NCI-H510A (cell line): ENCODE data around the gene GPS1.

ENCODE experiments used
- DNase-seq: peaks from one replicate; lab custom pipeline; 2025; lab: John Stamatoyannopoulos, UW

The GPS1 gene

GRCh38 chr17:82059272-82060000 lies 7.7 kb downstream of the GPS1 start:
- DNase-seq, result no peak

GRCh38 chr17:82060001-82060380 lies 8.3 kb downstream of the GPS1 start:
- no peak for DNase-seq

- no peak for DNase-seq
Measured at GRCh38 chr17:82060614-82061013, 8.9 kb downstream of the GPS1 start.

DNA sequence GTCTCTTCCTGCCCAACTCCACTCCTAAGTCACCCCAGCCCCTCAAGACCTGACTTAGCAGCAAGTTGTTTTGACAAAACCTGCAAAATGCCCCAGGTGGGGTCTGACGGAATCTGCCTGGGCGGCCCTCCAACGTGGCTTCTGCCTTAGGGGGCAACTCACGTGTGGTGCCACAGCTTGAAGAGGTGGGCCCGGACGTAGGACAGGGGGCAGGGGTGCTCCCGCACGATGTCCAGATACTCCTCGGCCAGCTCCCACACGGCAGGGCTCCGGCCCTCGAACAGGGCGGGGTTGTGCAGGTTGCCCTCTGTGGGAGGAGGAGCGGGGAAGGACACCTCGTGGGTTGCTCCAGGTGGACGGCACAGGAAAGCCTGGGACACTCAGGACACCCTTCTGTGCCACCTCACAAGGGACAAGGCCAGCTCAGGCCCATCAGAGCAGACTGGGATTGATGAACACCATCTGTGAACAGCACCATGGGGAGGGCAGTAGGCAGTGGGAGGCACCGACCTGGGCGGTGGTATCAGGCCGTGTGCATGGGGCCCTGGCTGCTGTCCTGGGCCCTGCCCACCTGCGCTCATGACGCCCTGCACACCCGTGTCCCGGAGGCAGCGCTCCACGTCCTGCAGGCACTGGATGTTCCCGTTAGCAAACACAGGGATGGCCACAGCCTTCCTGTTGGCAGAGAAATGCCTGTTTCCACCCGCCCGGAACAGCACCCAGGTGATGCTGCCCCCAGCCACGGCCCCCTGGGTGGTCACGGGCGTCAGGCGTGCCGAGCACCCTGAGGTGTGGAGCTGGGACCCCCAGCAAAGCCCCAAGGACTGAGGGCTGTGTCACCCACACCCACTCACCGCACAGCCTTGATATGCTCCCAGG lies 9.6 kb downstream of the GPS1 start:
- no peak for DNase-seq

DNA sequence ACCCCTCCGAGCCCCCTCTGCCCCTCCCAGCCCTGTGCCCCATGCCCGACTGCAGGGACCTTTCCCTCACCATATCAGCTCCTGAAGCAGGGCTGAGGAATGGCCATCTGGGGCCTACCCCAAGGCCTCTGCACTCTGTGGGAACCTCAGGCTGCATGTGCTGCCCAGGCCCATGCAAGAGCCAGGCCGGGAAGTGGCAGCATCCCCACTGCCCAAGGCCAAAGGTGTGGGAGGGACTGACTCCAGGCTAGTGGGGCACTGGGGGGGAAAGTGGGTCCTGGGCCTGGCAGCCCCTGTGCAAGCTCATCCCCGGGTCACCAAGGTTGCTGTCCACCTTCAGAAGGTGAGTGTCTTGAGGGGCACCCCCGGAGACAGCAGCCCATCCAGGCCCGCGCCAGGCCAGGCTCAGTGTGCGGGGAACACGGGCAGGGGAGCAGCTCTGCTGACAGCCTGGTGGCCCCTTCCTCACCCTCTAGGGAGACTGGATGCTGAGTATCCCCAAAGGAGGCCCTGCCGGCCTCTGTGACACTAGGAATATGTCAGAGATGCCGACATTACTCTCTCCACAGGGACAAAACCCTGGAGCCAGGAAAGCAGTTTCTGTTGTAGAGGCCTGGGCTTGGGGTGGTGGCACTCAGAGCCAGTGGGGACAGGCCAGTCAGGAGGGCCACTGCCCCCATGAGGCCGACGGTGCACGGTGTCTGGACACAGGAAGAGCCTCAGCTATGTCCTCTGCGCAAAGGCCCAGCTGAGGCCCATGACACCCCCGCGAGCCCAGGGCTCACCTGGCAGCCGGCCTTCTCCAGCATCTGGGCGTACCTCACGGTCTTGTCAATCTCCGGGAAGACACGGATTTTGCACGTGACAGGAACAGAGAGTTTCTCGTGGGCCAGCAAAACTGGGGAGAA lies 10.6 kb downstream of the GPS1 start:
- no peak for DNase-seq

DNA sequence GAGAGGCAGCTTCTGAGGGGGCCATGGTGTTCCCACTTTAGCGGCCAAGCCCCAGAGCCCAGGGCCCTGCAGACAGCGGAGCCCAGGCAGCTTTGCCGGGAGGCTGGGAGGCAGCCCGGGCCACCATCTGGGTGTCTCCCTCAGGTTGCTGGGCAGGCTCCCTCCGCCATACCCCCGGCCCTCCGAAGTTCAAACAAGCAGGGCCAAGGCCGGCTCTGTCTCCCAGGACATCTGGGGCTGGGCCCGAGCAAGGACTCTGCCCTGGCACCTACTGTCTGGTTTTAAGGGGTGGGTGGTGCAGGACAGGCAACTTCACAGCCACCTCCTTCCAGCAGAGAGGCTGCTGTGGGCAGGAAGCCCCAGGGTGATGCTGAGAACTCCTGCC lies 11.3 kb downstream of the GPS1 start:
- DNase-seq, result no peak

DNA sequence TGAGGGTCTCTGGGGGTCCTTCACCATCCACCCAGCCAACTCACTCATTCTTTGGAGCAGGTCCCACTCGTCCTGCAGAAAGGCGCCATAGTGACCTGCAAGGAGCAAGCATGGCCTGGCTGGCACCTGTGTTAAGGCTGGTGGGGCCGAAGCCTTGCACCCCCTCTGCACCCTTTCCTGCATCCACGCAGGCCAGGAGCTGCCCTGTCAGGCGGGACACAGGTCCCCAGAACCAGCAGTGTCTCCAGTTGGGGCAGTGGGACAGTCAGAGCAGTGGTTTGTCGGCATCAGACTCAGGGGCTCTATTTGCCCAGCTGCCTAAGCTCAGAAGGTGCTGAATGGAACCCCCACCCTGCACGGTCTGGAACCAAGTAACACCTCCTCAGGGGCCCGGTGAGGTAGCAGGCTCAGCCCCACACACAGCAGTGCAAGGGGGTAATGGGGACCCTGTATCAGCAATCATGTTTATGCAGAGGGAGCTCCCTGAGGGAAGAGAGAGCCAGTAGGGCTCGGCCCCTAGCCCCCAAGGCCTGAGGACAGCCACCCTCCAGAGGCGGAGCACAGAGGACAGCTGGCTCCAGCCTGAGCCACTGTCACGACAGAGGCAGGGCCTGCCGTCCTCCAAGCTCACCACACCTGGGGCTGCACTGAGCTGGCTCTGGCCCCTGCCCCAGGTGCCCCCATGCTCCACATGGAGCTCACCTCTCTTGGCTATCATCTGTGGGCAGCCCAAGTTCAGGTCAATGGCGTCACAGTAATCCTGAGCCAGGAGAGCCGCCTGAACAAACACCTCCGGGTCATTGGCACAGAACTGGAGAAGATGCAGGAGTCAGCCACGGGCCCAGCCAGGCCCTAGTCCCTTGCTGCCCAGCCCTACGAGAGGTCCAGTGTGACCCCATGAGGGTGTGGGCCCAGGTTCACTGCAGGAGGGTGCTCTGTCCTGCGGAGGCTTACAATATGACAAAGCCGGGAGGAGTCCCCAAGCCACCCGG lies 12.0 kb downstream of the GPS1 start:
- DNase-seq, result no peak

GRCh38 chr17:82064433-82065192 lies 12.9 kb downstream of the GPS1 start:
- DNase-seq, result peak; percentile 57

- DNase-seq, result no peak
Measured at GRCh38 chr17:82065193-82065637, 13.5 kb downstream of the GPS1 start.

DNA sequence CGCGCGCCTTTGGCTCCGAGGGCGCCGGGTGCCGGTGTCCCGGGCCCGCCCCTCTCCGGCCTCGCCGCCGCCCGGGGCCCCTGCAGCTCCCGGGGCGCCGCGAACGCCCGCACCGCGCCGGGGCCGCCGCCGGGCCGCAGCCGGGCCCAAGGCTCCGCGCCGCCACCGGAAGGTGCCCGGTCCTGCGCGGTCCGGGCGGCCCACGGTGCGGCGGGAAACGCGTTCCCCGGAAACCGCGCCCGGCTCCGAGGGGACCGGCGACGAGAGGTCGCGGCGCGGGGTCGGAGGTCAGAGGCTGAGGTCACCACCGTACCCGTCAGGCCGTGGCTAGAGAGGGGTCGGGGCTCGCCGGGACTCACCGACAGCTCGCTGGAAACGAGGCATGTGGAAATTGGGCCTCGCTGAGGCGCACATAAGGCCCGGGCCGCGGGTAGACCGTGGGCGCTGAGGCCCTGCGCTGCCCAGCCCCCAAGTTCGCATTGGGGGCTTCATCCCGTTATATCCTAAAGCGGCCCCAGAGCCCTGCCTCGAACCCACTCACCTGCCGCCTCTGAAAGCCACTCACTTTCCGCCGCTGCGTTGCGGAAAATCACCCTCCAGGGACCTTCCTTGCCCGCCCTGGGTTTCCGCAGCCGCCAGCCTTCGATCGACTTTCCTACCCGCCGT lies 14.1 kb downstream of the GPS1 start, which contains the start of gene DUS1L:
DUS1L (minus strand) TSS at position 167 of the 666 bp plus-strand sequence. CDS start 745 bp downstream, outside the sequence.
- DNase-seq, result peak; percentile 22

DNA sequence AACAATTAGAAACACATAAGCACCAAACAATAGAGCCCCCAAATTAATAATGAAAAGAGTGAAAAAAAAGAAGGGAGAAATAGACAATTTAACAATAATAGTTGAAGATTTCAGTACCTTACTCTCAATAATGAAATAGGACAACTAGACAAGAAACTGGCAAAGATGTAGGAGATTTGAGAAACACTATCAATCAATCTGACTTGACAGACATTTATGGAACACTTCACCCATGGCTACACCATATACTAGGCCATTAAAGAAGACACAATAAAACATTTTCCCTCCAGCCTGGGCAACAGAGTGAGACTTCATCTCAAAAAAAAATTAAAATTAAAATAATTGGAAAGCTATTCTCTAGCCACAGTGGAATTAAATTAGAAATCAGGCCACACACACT lies 18.9 kb downstream of the GPS1 start:
- DNase-seq, result no peak

DNA sequence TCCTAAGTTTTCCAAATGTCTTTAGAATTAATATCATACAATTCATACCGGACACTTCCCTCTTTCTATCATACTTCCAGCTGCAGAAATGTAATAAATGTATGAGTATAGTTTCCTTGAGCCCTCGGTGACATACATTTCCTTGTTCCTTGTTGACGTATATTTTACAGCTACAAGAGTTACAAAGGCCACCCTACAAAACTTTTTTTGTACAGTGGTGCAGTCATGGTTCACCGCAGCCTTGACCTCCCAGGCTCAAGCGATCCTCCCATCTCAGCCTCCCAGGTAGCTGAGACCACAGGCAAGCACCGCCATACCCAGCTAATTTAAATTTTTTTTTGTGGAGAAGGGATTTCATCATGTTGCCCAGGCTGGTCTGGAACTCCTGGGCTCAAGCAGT lies 21.1 kb downstream of the GPS1 start:
- DNase-seq, result no peak

DNA sequence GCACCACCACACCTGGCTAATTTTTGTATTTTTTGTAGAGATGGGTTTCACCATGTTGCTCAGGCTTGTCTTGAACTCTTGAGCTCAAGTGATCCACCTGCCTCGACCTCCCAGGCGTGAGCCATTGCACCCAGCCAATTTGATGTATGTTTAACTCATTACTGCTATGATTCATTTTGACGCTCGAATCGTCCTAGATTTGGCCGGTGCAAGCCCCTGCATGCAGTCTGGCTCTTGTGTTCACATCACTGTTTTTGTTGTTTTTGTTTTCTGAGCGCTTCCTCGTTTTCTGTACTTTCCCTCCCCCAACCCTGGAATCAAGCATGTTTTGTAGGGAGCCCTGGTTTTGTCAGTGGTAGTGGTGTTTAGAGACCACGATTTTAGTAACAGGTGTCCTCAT lies 21.7 kb downstream of the GPS1 start:
- DNase-seq, result no peak

DNA sequence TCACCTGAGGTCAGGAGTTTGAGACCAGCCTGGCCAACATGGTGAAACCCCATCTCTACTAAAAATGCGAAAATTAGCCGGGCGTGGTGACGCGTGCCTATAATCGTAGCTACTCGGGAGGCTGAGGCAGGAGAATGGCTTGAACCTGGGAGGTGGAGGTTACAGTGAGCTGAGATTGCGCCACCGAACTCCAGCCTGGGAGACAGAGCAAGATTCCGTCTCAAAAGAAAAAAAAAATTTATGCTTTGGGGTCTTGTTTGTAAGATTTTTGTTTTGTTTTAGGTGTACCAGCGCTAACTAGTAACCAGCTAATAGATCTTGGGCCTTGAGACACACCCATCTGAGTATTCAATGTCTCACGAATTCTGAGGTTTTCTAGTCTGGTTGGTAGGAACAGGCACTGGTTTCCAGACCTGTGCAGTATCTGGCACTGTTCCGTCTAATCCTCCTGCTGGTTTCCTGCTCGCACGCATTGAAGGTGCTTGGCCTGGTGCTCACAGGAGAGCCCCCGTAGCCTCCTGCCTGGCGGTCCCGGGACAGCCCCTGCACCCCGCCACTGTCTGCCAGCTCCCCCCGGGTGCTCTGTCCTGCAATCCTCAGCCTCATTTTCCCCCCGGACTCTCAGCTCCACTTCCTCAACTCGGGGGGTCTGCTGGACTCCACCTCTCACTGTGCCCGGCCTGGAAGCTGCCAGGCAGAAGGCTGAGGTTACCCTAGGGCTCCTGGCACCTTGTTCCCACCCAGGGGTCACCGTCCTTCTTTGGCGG lies 24.5 kb downstream of the GPS1 start:
- no peak for DNase-seq

- no peak for DNase-seq
Measured at GRCh38 chr17:82076785-82077591, 25.3 kb downstream of the GPS1 start.

- no peak for DNase-seq
Measured at GRCh38 chr17:82077617-82078358, 26.1 kb downstream of the GPS1 start.

- no peak for DNase-seq
Measured at GRCh38 chr17:82078433-82078832, 26.7 kb downstream of the GPS1 start.
